NK-92 (cell line): ENCODE results near the gene CHST13.

ENCODE experiments used
- DNase-seq: peaks from one replicate; lab custom pipeline; 2025; ENCODE audit not compliant: unreplicated experiment; lab: John Stamatoyannopoulos, UW

CHST13 gene, protein sequence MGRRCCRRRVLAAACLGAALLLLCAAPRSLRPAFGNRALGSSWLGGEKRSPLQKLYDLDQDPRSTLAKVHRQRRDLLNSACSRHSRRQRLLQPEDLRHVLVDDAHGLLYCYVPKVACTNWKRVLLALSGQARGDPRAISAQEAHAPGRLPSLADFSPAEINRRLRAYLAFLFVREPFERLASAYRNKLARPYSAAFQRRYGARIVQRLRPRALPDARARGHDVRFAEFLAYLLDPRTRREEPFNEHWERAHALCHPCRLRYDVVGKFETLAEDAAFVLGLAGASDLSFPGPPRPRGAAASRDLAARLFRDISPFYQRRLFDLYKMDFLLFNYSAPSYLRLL

DNA sequence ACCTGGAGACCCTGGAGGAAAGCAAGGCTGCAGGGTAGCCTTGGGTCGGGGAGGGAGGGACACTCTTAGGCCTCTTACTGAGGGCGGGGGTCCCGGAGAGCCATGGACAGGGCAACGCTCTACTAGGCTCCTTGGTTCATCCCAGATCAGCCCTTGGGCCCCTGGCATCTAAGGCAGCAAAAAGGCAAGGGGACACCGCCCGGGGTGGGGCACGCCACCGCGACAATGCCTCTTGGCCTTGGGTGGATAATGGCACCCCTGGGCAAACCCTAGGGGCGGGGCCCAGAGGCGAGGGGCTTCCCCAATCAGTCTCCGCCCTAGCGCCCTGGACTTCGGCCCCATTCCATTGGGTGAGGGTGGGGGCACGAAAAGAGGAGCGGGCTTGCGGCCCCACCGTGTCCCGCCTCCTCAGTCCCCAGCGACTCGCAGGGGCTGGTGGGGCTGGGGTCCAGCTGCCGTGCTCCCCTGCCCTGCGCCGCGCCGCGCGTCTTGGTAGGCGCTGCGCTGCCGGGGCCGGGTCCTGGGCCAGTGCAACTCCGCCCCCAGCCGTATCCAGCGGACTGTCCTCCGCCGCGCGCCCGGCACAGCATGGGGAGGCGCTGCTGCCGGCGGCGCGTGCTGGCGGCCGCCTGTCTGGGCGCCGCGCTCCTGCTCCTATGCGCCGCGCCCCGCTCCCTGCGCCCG is at the start of gene CHST13:
CHST13 (plus strand) TSS at position 411 of the 684 bp plus-strand sequence; CDS start at position 589, 178 bp downstream.
- no peak for DNase-seq

DNA sequence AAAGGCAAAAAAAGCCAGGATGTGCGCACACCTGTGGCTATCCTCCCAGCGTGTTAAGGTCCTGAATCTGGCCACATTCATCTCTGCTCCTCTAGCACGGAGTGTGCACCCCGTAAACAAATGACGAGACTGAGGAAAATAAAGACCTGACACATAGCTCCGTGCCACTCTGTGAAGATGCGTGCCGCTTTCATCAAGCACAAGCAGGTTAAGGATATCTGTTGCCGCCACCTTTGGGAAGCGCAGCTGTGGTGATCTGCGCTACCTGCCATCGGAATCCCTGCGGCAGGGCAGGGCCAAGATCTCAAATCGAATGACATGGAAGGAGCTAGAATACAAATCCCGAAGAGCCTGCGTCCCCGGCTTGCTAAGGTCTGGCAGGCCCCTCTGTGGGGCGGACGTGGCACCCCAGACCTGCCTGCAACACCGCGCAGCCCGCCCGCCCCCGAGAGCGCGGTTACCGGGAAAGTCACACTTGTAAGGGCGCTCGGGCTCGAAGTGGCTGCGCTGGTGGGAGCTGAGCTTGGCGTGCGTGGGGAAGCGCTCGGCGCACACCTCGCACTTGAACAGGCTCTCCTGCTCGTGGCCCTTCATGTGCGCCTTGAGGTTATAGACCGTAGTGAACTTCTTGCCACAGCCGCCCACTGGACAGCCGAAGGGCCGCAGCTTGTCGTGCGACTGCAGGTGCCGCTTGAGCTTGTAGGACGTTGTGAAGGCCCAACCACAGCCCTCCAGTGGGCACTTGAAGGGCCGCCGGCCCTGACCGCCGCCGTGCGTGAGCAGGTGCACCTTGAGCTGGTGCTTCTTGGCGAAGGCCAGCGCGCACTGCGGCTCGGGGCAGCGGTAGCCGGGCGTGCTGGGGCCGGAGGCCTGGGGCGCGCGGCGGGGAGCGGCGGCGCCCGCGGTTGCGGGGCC is 49.2 kb upstream of the CHST13 start:
- DNase-seq = no peak

DNA sequence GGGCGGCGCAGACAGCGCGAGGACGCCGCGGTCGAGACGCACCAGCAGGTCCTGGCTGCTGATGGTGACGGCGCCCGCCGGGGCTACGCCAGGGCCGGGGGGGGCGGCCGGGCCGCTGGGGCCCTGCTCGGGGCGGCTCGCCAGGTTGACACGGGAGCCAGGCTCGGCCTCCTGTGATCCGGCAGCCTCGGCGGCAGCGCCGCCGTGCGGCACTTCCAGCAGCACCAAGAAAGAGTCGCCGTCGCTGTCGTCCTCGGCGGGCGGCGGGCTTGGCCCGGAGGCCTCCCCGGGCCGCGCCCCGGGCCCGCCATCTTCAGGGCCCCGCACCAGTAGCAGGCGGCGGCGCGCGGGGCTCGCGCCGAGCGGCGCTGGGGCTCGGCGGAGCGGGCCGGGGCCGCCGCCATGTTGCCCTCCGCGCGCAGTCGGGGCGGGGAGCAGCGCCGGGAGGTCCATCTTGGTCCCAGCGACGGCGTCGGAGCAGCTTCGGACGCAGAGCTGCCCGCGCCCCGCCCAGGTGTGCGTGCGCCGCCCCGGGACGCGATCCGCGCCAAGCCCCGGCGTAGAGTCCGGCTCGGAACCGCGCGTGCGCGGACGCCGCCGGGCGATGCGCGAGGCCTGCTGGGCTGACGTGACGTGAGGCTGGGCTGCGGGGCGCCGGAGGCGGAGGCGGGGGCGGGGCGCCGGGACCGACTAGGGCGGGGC is 48.4 kb upstream of the CHST13 start, which contains the start of gene ZXDC:
ZXDC (minus strand) TSS at position 479 of the 702 bp plus-strand sequence; CDS start at position 453, 26 bp downstream.
- peak; percentile 48 for DNase-seq

DNA sequence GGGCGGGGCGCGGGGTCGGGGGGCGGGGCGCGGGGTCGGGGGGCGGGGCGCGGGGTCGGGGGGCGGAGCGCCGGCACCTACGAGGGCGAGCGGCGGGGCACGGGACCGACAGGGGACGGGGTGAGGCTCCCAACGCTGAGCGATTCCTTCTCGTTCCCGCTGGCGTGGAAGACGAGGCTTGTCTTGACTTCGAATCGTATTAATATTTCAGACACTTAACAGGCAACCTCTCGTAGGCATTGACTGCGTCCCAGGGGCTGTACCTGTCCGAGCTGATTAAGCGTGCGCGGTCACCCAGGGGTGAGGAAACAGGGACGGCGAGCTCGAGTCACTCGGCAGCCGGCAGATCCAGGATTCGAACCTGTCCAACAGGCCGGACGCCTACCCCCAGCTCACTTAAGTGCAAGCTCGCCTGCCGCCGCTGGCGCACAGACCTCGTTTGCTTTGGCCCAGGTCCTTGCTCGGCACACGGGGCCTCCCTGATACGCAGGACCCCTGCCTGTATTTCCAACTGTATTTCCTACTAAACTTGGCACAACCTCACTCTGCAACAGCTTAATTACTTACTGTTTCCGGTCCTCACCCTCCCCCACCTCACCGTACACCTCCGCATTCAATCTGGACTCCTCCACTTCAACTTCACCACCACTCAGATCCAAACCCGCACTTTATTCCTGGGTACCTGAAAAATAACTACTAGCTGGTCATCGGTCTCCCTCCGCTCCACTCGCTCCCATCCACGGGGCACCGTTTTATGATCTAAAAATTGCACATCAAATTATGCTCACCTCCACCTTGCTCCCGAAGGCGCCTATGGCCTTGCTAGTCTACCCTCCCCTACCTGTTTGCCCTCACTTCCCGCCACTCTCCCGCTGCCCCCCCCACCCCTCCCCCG is 47.5 kb upstream of the CHST13 start:
- no peak for DNase-seq

DNA sequence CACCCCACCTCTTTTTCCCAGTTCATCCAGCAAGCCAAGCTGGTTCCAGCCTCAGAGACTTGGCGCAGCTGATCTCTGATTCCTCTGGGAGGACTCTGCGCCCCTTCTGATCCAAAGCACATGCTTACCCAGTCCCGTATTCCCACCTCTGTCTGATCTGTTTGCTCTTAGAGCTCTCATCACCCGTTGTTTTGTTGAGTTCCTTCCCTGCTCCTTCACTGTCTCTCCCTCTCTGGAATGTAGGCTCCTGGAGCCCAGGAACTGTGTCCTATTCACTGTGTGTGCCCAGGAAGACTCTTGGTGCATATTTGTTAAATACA is 46.9 kb upstream of the CHST13 start:
- no peak for DNase-seq

DNA sequence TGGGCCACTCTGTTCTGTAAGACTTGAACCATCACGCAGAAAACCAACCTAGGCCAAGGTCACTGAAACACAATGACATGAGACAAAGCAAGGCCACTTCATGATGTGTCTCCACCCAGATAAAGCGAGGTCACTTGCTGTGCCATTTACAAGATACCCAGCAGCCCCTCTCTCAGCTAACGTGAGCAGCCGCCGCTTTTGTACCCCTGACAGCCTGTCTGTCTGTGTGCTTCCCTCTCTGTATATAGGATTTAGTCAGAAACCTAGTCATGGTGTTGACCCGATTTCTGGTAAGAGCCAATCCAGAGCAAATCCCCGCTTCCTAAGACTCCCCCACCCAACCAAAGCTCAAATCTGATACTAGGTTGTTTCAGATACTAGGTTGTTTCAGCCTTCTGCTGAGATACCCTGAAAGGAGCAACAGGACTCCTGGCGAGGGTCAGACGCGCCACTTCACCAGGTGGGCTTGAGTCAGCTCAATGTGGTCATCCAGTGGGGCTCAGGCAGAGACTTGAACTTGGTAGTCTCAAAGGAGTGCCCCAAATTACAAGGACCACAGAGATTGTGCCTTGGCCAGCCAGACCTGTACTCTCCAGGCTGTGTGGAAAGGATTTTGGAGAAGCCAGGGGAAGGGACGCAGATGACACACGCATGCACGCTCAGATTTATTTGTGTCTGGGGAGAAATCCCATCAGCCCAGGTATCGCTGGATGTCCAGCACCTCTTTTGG is 45.2 kb upstream of the CHST13 start:
- DNase-seq = no peak

DNA sequence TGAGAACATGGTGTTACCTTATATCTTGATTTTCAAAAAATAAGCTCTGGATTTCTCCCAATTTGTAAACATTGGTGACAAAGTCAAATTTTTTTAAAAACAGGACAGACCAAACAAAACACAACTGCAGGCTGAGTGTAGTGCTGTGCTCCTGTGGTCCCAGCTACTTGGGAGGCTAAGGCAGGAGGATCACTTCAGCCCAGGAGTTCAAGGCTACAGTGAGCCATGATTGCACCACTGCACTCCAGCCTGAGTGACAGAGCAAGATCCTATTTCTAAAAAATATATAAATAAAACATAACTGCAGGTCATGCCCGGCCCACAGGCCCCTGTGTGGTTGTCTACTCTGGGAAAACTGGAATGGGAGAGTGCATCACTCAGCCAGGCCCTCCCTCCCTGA is 44.3 kb upstream of the CHST13 start:
- no peak for DNase-seq

DNA sequence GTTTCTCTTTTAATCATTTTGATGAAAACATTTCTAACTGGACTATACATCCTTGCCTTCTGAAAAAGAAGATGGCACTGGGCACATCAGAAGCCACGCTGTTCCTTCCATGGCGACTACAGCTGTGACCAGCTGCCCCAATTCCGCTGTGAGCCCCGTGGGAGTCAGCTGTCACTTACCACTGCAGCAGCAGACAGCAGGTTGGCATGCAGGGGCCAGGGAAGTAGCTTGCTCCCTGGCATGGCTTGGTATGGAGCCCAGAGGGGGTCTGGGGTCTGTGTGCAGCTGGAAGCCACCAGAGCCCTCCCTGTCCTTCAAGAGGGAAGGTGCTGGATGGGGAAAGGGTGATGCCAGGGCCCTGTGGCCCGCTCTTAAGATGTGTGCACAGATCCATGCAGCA is 43.7 kb upstream of the CHST13 start:
- no peak for DNase-seq

DNA sequence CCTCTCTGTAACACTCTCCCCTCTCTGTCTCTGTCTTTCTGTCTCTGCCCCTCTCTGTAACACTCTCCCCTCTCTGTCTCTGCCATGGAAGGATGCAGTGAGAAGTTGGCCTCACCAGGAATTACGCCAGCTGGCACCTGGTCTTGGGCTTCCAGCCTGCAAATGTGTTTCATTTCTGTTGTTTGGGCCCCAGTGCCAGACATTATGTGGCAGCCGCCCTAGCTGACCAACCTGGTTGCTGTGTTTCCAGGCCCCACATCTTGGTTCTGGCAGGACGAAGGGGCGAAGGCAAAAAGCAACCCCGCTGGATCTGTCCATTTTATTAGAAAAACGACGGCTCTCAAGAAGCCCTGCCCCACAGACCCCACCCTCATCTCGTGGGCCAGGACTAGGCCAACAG is 43.1 kb upstream of the CHST13 start:
- no peak for DNase-seq

DNA sequence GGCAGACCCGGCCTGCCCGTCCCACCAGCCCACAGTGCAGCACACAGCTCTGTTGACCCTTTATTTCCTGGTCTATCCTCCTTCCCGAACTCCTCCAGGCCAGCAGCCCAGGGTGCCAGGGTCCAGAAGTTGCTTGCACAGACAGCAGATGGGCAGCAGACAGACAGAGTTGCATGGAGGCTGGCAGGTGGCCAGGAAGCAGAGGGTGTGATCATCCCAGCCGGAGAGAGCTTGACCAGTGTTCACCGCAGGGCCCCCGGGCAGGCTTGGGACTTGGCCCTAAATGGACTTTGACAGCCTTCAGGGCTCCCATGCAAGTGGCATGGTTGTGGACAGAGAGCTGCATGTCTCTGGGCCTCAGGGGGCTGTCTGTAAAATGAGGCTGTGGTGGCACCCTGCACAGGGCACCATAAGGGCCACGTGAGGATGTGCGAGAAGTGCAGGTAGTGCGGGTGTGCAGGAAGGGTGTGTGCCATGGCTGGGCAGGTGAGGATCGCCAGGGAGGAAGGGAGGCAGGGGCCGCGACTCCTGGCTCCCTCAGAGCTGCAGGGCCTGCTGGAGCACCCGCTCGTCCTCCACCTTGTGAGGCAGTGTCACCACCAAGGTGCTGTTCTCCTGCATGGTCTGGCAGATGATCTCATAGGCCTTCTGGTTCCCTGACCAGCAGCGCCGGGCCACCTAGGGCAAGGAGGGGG is 42.0 kb upstream of the CHST13 start:
- no peak for DNase-seq

DNA sequence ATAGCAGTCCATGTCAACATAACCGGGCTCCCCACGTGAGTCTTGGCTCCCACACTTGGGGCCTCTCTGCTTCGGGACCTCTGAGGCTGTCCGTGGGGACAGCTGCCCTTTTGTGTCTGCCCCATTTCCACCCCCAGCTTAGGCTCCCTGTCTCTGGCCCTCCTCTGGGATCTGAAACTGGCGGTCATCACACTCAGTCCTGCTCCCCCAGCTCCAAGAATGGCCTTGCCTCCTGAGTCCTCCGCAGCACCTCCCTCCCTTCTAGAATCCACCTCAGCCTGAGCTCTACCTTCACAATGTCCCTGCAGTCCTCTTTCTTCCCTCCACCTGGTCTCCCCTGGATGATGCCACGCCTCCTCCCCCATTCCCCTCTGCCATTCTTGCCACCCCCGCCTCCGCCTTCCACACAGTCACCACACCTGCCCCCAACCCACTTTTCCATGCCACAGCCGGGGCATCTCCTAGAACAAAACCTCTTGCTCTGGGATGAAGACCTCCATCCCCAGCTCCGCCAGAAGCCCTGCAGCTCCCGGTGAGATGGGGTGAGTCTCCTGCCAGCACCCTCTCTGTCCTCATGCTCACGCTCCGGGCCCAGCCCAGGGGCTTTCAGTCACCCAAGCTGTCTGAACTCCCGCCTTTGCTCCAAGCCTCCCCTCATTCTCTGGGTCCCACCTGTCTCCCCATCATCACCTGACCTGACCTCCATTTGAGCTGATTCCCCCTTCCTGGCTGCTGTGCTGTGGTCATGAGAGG is 41.3 kb upstream of the CHST13 start:
- no peak for DNase-seq

DNA sequence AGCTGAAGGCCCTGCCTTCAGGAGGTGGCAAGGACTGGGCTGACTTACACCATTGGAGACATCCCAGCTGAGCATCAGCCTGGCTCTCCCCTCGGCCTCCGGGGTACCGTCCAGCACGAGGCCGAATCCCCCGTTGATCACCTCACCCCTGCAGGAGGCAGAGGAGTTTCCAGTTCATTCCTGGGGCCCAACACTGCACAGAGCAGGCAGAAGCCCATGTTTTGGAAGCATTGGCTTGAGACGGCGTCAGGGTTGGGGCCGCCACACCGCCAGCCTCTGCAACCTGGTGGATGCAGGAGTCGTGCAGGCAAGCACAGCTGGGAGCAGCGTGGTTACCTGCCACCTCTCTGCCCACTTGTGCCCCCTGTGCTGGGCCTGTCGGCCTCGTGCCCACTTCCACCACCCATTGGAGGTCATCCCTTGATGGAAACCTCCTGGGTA is 40.6 kb upstream of the CHST13 start:
- no peak for DNase-seq

DNA sequence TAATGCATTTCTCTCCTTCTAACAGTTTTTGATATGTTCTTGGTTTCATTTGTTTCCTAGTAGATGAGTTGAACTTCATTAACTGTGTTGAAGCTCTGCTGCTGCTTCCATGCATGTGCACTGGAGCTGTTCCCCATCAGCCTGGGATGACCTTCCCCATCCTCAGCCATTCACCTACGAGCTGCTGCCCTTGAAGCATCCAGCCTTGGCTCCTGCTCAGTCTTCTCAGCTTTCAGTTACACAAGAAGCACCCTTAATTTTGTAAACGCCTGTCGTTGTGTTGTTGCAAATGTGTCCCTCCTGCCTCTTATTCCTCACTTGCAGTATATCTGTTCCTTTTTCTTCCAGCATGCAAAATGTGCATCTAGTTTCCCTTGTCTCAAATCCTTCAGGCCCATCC is 39.8 kb upstream of the CHST13 start:
- DNase-seq = no peak

DNA sequence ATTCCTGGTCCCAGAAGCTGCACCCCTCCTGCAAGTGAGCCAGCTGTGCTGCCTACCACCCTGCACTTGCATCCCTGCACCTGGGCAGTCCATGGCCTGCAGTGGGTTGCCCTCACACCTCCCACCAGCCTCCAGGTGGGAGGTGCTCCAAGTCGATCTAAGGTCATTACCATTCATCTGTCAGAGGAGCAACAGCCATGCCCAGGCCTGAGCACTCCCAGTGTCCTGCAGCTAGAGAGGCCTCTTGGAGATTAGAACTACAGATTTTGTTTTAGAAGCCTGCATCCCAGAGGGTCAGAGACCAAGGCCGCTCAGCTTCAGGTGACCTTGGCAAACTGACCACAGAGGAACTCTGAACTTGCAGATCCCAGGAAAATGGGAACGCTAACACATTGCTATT is 39.3 kb upstream of the CHST13 start:
- DNase-seq = no peak

DNA sequence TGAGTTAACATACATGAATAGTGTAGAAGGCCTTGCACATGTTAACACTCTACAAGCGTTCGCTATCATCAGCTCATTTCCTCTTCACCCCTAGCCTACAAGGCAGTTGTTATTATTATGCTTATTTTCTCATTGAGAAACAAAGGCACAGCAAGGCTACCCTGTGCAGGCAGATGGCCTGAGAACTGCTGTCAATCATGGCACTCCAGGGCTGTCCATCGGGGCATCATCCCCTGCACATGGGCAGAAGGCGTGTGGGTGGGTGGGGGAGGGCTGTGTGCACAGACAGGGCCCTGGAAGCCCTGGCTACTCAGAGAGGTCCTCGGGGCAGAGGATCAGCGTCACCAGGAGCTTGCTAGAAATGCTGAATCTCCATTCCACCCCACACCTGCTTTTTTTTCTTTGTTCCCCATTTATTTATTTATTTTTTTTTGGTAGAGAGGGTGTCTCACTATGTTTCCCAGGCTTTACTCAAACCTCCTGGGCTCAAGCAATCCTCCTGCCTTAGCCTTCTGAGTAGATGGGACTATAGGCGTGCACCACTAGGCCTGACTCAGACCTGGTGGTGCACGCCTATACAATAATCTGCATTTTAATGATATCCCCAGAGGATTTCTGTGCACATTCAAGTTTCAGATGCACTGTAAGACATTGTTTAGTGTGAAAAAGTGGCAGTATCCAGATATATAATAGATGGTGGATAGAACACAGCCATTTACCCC is 38.6 kb upstream of the CHST13 start:
- DNase-seq = no peak

DNA sequence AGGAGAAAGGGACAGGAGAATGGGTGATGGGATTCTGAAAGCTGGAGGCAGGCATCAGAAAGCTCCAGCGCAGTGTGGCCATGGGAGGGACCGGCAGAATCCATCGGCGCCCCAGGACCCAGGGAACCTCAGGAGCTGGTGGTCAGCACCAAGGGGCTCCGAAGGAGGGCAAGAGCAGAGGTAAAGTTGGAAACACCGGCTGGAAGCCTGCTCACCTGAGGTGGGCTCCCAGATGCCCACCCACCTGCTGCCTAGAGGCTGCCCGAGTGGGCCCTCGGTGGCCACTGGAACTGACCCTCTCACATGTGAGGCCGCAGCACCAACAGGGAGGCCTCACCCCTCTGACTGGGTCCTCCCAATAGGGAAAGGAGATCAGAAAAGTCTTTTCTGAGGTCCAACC is 38.0 kb upstream of the CHST13 start:
- DNase-seq = no peak

DNA sequence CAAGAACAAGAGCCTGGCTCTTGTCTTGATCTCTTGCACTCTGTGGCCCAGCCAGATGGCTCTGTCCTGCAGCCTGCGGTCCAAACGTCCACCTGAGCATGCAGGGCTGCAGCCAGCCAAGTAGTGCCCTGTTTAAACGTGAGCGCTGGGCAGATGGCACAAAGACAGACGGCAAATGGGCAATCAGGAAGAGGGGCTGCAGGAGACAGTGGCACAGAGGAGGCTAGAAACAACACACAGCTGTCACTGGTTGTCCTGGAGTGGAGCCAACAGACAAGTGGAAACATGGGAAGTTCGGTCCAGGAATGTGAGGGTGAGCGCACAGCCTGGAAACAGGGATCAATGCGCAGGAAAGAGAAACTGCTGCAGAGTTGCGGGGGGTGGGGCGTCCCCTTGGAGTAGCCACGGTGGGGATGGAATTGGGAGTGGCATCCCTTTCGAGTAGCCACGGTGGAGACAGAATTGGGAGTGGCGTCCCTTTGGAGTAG is 37.6 kb upstream of the CHST13 start:
- no peak for DNase-seq
